Liver (tissue), 9 donors: Measurements from ENCODE around the gene RASA1. TPM values are rescaled to one million over a fixed set of nuclear protein-coding genes. Genes with fewer than 3 reads are reported as not detected.

Source experiments
- DNase-seq: peaks from one replicate; pipeline ENCODE4 v3.0.0-alpha.2; 2017; ENCODE audit warnings: low spot score
- H3K27ac ChIP-seq, 2 donors: one replicate each; pipeline ENCODE4 v1.7.0; 2013; ENCODE audit warnings: inconsistent platforms in 2 of 2, low read length in 2 of 2, control low read depth in 1 of 2, low read depth in 1 of 2, mild to moderate bottlenecking in 1 of 2
- H3K27me3 ChIP-seq, 4 donors: one replicate each; pipeline versions ENCODE4 v1.6.1 to v1.7.0; 2013; ENCODE audit warnings: low read length in 3 of 4, inconsistent platforms in 1 of 4, mild to moderate bottlenecking in 1 of 4, moderate library complexity in 1 of 4; ENCODE audit not compliant: control insufficient read depth in 4 of 4, insufficient read depth in 4 of 4
- H3K36me3 ChIP-seq, 4 donors: one replicate each; pipeline versions ENCODE4 v1.6.1 to v1.7.0; 2013; ENCODE audit warnings: low read length in 3 of 4, mild to moderate bottlenecking in 3 of 4, low read depth in 1 of 4, moderate library complexity in 1 of 4; ENCODE audit not compliant: control insufficient read depth in 4 of 4, insufficient read depth in 3 of 4
- H3K4me1 ChIP-seq, 4 donors: one replicate each; pipeline versions ENCODE4 v1.6.1 to v1.7.0; 2013; ENCODE audit warnings: low read length in 3 of 4, mild to moderate bottlenecking in 3 of 4, moderate library complexity in 1 of 4; ENCODE audit not compliant: control insufficient read depth in 4 of 4, insufficient read depth in 4 of 4
- H3K4me3 ChIP-seq, 3 donors: one replicate each; pipeline versions ENCODE4 v1.6.1 to v1.7.0; 2013; ENCODE audit warnings: low read length in 3 of 3, control low read depth in 1 of 3, low read depth in 1 of 3, mild to moderate bottlenecking in 1 of 3
- H3K9ac ChIP-seq, 2 donors: one replicate each; pipeline ENCODE4 v1.7.0; 2013; ENCODE audit warnings: low read length in 2 of 2, mild to moderate bottlenecking in 2 of 2, moderate library complexity in 2 of 2, control low read depth in 1 of 2, low read depth in 1 of 2
- H3K9me3 ChIP-seq, 4 donors: one replicate each; pipeline versions ENCODE4 v1.6.1 to v1.7.0; 2013; ENCODE audit warnings: low read length in 3 of 4; ENCODE audit not compliant: control insufficient read depth in 4 of 4
- ATF3 ChIP-seq: IDR thresholded peaks from 2 replicates; pipeline ENCODE4 v1.6.1; 2016; ENCODE audit warnings: antibody characterized with exemption
- CTCF ChIP-seq: fragments of 150-350 bp; IDR thresholded peaks from 2 replicates; pipeline ENCODE4 v1.5.1; 2017; ENCODE audit warnings: improper control_type of control experiment, low read depth, low read length; ENCODE audit not compliant: missing input control
- EGR1 ChIP-seq, 2 donors: IDR thresholded peaks; 2 replicates each; pipeline ENCODE4 v1.6.1; 2016 to 2018; ENCODE audit warnings: antibody characterized with exemption in 2 of 2, low read depth in 2 of 2
- FOXA1 ChIP-seq: IDR thresholded peaks from 2 replicates; pipeline ENCODE4 v1.6.1; 2016; ENCODE audit warnings: antibody characterized with exemption
- FOXA2 ChIP-seq: IDR thresholded peaks from 2 replicates; pipeline ENCODE4 v1.6.1; 2016; ENCODE audit warnings: antibody characterized with exemption
- GABPA ChIP-seq, 2 donors: IDR thresholded peaks in 1 of 2; conservative IDR thresholded peaks in 1 of 2; 2 replicates each; pipeline ENCODE4 v1.6.1; 2016; ENCODE audit warnings: antibody characterized with exemption in 2 of 2, mild to moderate bottlenecking in 1 of 2, moderate library complexity in 1 of 2
- HNF4G ChIP-seq: IDR thresholded peaks from 2 replicates; pipeline ENCODE4 v1.6.1; 2016; ENCODE audit warnings: antibody characterized with exemption
- JUND ChIP-seq, 2 donors: IDR thresholded peaks; 2 replicates each; pipeline ENCODE4 v1.6.1; 2016; ENCODE audit warnings: antibody characterized with exemption in 2 of 2
- MAX ChIP-seq: IDR thresholded peaks from 2 replicates; pipeline ENCODE4 v1.6.1; 2016; ENCODE audit warnings: antibody characterized with exemption
- NR2F2 ChIP-seq: IDR thresholded peaks from 2 replicates; pipeline ENCODE4 v1.6.1; 2016; ENCODE audit warnings: antibody characterized with exemption
- RAD21 ChIP-seq, 2 donors: IDR thresholded peaks; 2 replicates each; pipeline ENCODE4 v1.6.1; 2016; ENCODE audit warnings: antibody characterized with exemption in 2 of 2, mild to moderate bottlenecking in 2 of 2
- REST ChIP-seq: IDR thresholded peaks from 2 replicates; pipeline ENCODE4 v1.6.1; 2016; ENCODE audit warnings: antibody characterized with exemption, mild to moderate bottlenecking
- SP1 ChIP-seq: IDR thresholded peaks from 2 replicates; pipeline ENCODE4 v1.6.1; 2018; ENCODE audit warnings: antibody characterized with exemption, mild to moderate bottlenecking
- TAF1 ChIP-seq: conservative IDR thresholded peaks from 2 replicates; pipeline ENCODE4 v1.6.1; 2016; ENCODE audit warnings: antibody characterized with exemption, mild to moderate bottlenecking
- YY1 ChIP-seq: IDR thresholded peaks from 2 replicates; pipeline ENCODE4 v1.6.1; 2016; ENCODE audit warnings: antibody characterized with exemption, mild to moderate bottlenecking
- ZBTB33 ChIP-seq: IDR thresholded peaks from 2 replicates; pipeline ENCODE4 v1.6.1; 2016; ENCODE audit warnings: antibody characterized with exemption
- WGBS: extraction: QIAGEN DNeasy Blood & Tissue Kit; methylation state at CpG from one replicate; pipeline ENCODE4 v1.1.7; 2013; 5-methylcytosine and 5-hydroxymethylcytosine counted together
- polyA plus RNA-seq, 2 donors: library from polyadenylated mRNA; stranded (reverse) in 1 of 2; unstranded in 1 of 2; fragments of 200-250 nt in 1 of 2; fragments of >200 nt in 1 of 2; fragmentation: Nextera tagmentation in 1 of 2; extraction: Ambion mirVana in 1 of 2; gene quantifications; one replicate each; pipeline versions ENCODE4 v1.2.1 to v1.2.3, GENCODE V29; 2013 to 2015
- total RNA-seq, 2 donors: library from RNA; depleted of rRNA; stranded (reverse); fragments of >200 nt; gene quantifications; one replicate each; pipeline ENCODE4 v1.2.3, GENCODE V29; 2014
- donor health status: healthy.
- donor health status: healthy.
- donor health status: healthy.
- donor health status: healthy.
- donor health status: healthy.

The RASA1 gene
- total and polyA plus RNA-seq, 4 donors, result 3.7 to 18.1 (median 7.0) TPM

GRCh38 chr5:87388129-87388528, 120.4 kb downstream of the RASA1 start:
- no peaks in the 10 kb centered on the region for H3K27me3 ChIP-seq
- WGBS, result 92% methylated on average over 2 of the region's 2 CpGs
- no peak overlapping the region for H3K27ac ChIP-seq
- no peak for TF ChIP-seq JUND (IDR thresholded peaks at IDR 0.05)
- TF ChIP-seq YY1, result no peak
- no peak for TF ChIP-seq FOXA2
- TF ChIP-seq RAD21 (IDR thresholded peaks at IDR 0.05), result no peak
- TF ChIP-seq TAF1, result no peak
- no peak for TF ChIP-seq CTCF
- no peak for TF ChIP-seq NR2F2
- TF ChIP-seq GABPA (IDR thresholded peaks at IDR 0.05 in 1 of 2, conservative IDR thresholded peaks at IDR 0.05 in 1 of 2), result no peak
- TF ChIP-seq SP1, result no peak
- no peak for TF ChIP-seq REST
- TF ChIP-seq ATF3, result no peak
- no peak for TF ChIP-seq MAX
- TF ChIP-seq HNF4G, result no peak
- no peak for TF ChIP-seq EGR1 (IDR thresholded peaks at IDR 0.05; ENCODE audit: low read depth in 2 of 2)
- no peak for TF ChIP-seq ZBTB33
- TF ChIP-seq FOXA1, result no peak
- no peak for DNase-seq
- H3K4me3 ChIP-seq, result no peak overlapping the region
- H3K4me1 ChIP-seq, result peaks cover 12 to 19% (median 14%) of the 10 kb centered on the region in 4 donors
- H3K36me3 ChIP-seq, result peaks cover 5 to 38% (median 23%) of the 10 kb centered on the region in 4 donors
- no peak overlapping the region for H3K9ac ChIP-seq
- H3K9me3 ChIP-seq, result no peaks in the 10 kb centered on the region
